ENCODE data around the gene PTX4. TPM values are rescaled to one million over a fixed set of nuclear protein-coding genes. Genes with fewer than 3 reads are reported as not detected.

The PTX4 gene
- total and polyA plus RNA-seq, 3 experiments from 2014 or later = not detected

DNA sequence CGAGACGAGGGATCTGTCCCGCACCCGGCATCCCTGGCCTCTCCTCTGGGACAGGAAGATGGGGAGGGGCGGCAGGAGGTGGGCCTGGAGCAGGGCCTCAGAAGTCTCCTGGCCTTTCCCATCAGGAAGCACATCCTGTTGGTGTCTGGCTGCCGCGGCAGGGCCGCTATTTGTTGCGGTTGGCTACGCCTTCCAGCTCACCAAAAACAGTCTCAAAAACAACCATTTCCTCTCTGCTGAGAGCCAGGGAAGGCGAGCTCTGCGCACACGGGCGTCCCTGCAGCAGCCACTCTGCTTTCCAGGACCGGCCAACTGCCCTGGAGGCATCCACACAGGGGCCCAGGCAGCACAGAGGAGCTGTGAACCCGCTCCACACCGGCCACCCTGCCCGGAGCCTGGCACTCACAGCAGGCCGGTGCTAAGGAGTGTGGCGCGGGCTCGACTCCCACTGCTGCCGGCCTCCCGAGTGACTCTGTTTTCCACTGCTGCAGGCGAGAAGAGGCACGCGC, 44.8 kb upstream of the PTX4 start, which contains the start of gene TMEM204:
TSS of gene TMEM204 (plus strand) at position 224 of the 509 bp plus-strand sequence. CDS start 610 bp downstream, outside the sequence.
- peak within 1 kb of the TSS; percentile 84 to 99 (median 94) for H3K27ac Mint-ChIP-seq
- ChIA-PET POLR2A (interaction anchor here (0.6 to 1.4 kb wide), 6 partner anchors 24 to 294 kb away, joined by 3 to 6 read pairs (median 4); partner anchors contain the start of genes FAHD1, HAGH, MAPK8IP3 and TELO2), CTCF (interaction anchor here (0.8 to 2.1 kb wide), 6 partner anchors 10 to 173 kb away, joined by 3 to 5 read pairs (median 4); partner anchors contain the start of gene TELO2)
- peaks cover 0 to 2% of the 10 kb centered on the region in 2 donors for H3K27me3 Mint-ChIP-seq
- H3K36me3 ChIP-seq (ENCODE audit: insufficient read depth, low read length) = peaks cover 20% of the 10 kb centered on the region
- H3K9me3 ChIP-seq (ENCODE audit: low read length) = no peaks in the 10 kb centered on the region
- H3K4me1 ChIP-seq (ENCODE audit: insufficient read depth, low read length) = peaks cover 43% of the 10 kb centered on the region
- DNase-seq = peak in 2 of 5 donors; percentile 67 to 72
- H3K4me3 Mint-ChIP-seq = peak within 1 kb of the TSS; percentile 92 to 100 (median 98)
- peak within 1 kb of the TSS; percentile 77 for H3K4me3 ChIP-seq (ENCODE audit: low read length)
- peaks cover 8 to 48% (median 13%) of the 10 kb centered on the region in 3 donors for H3K36me3 Mint-ChIP-seq
- H3K27me3 ChIP-seq (ENCODE audit: insufficient read depth, low read length, poor library complexity, severe bottlenecking) = no peaks in the 10 kb centered on the region
- peak within 1 kb of the TSS; percentile 38 for H3K27ac ChIP-seq (ENCODE audit: low read depth, low read length)
- H3K9me3 Mint-ChIP-seq = no peaks in the 10 kb centered on the region
- H3K4me1 Mint-ChIP-seq = peaks cover 33 to 52% (median 35%) of the 10 kb centered on the region in 3 donors

DNA sequence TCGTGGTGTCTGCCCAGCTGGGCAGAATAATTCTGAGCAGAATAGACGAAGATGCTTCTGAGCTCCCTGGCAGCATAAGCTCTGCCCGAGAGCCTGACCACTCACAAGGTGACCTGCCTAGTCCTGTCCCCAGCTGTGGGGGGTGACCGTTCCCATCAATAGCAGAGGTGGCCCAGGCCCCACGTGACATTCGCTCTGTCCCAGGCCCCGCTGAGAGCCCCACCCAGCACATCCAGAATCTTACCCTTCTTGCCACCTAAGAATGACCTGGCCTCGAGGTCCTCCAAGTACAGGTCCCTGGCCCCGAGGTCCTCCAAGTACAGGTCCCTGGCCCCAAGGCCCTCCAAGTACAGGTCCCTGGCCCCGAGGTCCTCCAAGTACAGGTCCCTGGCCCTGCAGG, 44.0 kb upstream of the PTX4 start:
- Mint-ChIP-seq H3K9me3 (no peaks in the 10 kb centered on the region), H3K27ac (peak overlapping the region in 7 of 8 donors; percentile 26 to 99 (median 66)), H3K36me3 (peaks cover 8 to 41% (median 10%) of the 10 kb centered on the region in 3 donors), H3K4me1 (peaks cover 29 to 50% (median 33%) of the 10 kb centered on the region in 3 donors), H3K4me3 (peak overlapping the region in 6 of 7 donors; percentile 92 to 100 (median 98)), H3K27me3 (no peaks in the 10 kb centered on the region)
- H3K27me3 ChIP-seq (ENCODE audit: insufficient read depth, low read length, poor library complexity, severe bottlenecking) = no peaks in the 10 kb centered on the region
- peaks cover 43% of the 10 kb centered on the region for H3K4me1 ChIP-seq (ENCODE audit: insufficient read depth, low read length)
- no peak overlapping the region for H3K27ac ChIP-seq (ENCODE audit: low read depth, low read length)
- peak in 1 of 5 donors; percentile 43 for DNase-seq
- H3K9me3 ChIP-seq (ENCODE audit: low read length) = no peaks in the 10 kb centered on the region
- POLR2A ChIA-PET = interaction anchor here (0.6 to 1.4 kb wide), 6 partner anchors 25 to 223 kb away, joined by 3 to 8 read pairs (median 5); partner anchors contain the start of genes MAPK8IP3, TELO2 and UQCC4
- peaks cover 13% of the 10 kb centered on the region for H3K36me3 ChIP-seq (ENCODE audit: insufficient read depth, low read length)
- CTCF ChIA-PET = interaction anchor here (1.0 to 2.1 kb wide), 6 partner anchors 11 to 173 kb away, joined by 3 to 5 read pairs (median 4); partner anchors contain the start of genes MAPK8IP3 and TELO2
- peak overlapping the region; percentile 77 for H3K4me3 ChIP-seq (ENCODE audit: low read length)

DNA sequence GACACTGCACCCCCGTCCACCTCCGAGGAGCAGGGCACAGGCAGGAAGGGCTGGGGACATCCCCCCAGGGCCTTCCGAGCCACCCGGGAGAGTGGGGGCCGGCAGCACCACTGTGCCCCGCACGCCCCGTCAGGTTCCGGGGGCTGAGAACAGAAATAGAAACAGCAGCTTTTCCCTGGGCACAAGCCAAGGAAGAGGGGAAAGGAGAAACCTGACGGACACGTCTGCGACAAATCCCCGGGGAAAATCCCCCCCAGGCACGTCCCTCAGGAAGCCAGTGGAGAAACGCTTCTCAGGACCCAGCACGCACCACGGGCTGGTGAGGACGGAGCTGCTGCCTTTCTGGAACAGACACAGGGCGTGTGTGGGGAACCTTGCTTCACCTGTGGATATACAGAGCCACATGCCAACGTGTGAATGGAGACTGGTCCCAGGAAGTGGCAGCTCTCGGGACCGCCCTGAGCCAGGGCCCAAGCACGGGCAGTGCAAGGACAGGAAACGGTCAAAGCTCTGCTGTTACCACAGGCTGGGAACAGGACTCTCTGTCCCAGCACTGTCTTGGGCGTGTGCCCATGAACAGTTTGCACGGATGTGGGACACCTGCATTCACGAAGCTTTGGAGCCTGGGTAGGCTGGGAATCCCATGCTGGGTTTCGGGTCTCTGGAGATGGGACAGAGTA, 43.5 kb upstream of the PTX4 start:
- H3K4me1 ChIP-seq (ENCODE audit: insufficient read depth, low read length) = peaks cover 43% of the 10 kb centered on the region
- Mint-ChIP-seq H3K4me3 (peak overlapping the region; percentile 27 to 100 (median 98)), H3K27me3 (no peaks in the 10 kb centered on the region), H3K36me3 (peaks cover 8 to 35% (median 9%) of the 10 kb centered on the region in 3 donors), H3K9me3 (no peaks in the 10 kb centered on the region), H3K27ac (peak overlapping the region in 4 of 8 donors; percentile 32 to 84 (median 58)), H3K4me1 (peaks cover 26 to 50% (median 29%) of the 10 kb centered on the region in 3 donors)
- DNase-seq = peak in 1 of 5 donors; percentile 39
- H3K9me3 ChIP-seq (ENCODE audit: low read length) = no peaks in the 10 kb centered on the region
- POLR2A ChIA-PET = interaction anchor here (0.6 to 1.4 kb wide), 2 partner anchors 39 to 224 kb away, joined by 6 to 8 read pairs; partner anchors contain the start of gene TELO2
- CTCF ChIA-PET = interaction anchor here (1.3 to 2.1 kb wide), 3 partner anchors 17 to 174 kb away, joined by 3 to 5 read pairs (median 5); partner anchors contain the start of genes MAPK8IP3 and TELO2
- H3K27ac ChIP-seq (ENCODE audit: low read depth, low read length) = no peak overlapping the region
- peaks cover 7% of the 10 kb centered on the region for H3K36me3 ChIP-seq (ENCODE audit: insufficient read depth, low read length)
- H3K27me3 ChIP-seq (ENCODE audit: insufficient read depth, low read length, poor library complexity, severe bottlenecking) = no peaks in the 10 kb centered on the region
- no peak overlapping the region for H3K4me3 ChIP-seq (ENCODE audit: low read length)

- Histone ChIP-seq H3K9me3 (ENCODE audit: low read length) (no peaks in the 10 kb centered on the region), H3K27ac (ENCODE audit: low read depth, low read length) (no peak overlapping the region), H3K4me3 (ENCODE audit: low read length) (no peak overlapping the region), H3K4me1 (ENCODE audit: insufficient read depth, low read length) (peaks cover 43% of the 10 kb centered on the region), H3K36me3 (ENCODE audit: insufficient read depth, low read length) (peaks cover under 1% of the 10 kb centered on the region), H3K27me3 (ENCODE audit: insufficient read depth, low read length, poor library complexity, severe bottlenecking) (no peaks in the 10 kb centered on the region)
- Mint-ChIP-seq H3K27me3 (no peaks in the 10 kb centered on the region), H3K4me3 (peak overlapping the region in 1 of 7 donors; percentile 27), H3K4me1 (peaks cover 23 to 50% (median 25%) of the 10 kb centered on the region in 3 donors), H3K27ac (no peak overlapping the region), H3K36me3 (peaks cover 4 to 29% (median 5%) of the 10 kb centered on the region in 3 donors), H3K9me3 (no peaks in the 10 kb centered on the region)
- CTCF ChIA-PET = interaction anchor here (1.9 kb wide), 1 partner anchor 174 kb away, joined by 5 read pairs; the partner anchor contains the start of gene MAPK8IP3
- POLR2A ChIA-PET = no interaction called here
- DNase-seq = no peak
These were observed 42.8 kb upstream of the PTX4 start for GRCh38 chr16:1531638-1531910.

DNA sequence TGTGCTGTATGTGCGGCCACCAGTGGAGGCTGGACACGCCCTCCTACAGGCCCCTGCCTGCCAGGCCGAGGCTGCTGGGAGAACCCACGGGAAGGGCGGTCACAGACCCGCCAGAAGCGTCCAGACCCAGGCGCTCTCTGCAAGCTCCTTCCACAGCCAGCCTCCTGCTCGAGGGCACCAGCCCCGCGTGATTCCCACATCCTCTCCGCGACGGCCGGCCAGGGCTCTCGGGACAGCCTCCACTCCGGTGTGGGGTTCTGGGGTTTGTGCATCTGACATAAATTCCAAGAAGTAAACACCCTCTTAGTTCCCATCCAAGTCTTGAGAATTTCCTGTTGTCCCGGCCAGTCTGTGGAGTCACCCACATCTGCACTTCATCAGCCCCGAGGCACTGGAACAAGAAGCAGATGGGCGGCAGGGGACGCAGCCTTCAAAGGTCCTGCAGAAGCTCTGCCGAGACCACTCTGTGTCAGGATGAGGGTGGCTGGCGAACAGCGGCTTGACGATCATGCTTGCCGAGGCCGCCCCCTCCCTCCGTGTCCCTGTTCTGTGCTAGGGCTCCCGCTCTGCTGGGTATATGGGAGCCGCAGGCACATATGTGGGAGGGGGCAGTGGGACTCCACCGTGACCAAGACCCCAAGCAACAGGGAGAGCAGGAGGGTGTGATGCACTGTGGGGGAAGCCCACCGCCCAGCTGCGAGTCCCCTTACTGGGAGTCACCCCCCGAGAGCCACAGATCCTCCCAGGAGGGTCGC, 42.3 kb upstream of the PTX4 start:
- POLR2A ChIA-PET = no interaction called here
- Histone ChIP-seq H3K27ac (ENCODE audit: low read depth, low read length) (no peak overlapping the region), H3K36me3 (ENCODE audit: insufficient read depth, low read length) (no peaks in the 10 kb centered on the region), H3K27me3 (ENCODE audit: insufficient read depth, low read length, poor library complexity, severe bottlenecking) (no peaks in the 10 kb centered on the region), H3K4me3 (ENCODE audit: low read length) (no peak overlapping the region), H3K4me1 (ENCODE audit: insufficient read depth, low read length) (peaks cover 41% of the 10 kb centered on the region), H3K9me3 (ENCODE audit: low read length) (no peaks in the 10 kb centered on the region)
- DNase-seq = no peak
- CTCF ChIA-PET = interaction anchor here (1.9 kb wide), 1 partner anchor 175 kb away, joined by 5 read pairs; the partner anchor contains the start of gene MAPK8IP3
- Mint-ChIP-seq H3K4me1 (peaks cover 18 to 50% (median 25%) of the 10 kb centered on the region in 3 donors), H3K27me3 (no peaks in the 10 kb centered on the region), H3K36me3 (peaks cover 3 to 24% (median 5%) of the 10 kb centered on the region in 3 donors), H3K4me3 (peak overlapping the region in 2 of 7 donors; percentile 27 to 39), H3K27ac (peak overlapping the region in 1 of 8 donors; percentile 40), H3K9me3 (no peaks in the 10 kb centered on the region)

DNA sequence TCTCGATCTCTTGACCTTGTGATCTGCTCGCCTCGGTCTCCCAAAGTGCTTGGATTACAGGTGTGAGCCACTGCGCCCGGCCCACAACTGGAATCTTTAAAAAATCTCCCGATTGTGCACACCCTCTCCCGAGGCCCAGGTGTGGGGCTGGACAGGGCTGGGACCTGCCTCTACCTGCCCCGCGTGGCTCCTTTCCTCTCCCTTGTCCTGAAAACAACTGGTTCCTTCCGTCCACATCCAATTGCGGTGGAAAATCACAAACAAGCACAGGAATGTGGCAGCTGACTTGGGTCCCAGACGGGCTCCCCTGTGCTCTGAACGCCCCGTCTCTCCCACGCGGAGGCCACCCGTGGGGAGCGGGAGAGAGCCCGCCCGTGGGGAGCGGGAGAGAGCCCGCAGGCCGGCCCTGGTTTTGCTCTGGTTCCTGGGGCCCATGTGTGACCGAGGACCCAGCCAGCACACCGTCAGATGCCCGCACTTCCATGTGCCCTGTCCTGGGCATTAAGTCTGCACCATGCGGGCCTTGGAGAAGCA, 41.7 kb upstream of the PTX4 start:
- H3K36me3 ChIP-seq (ENCODE audit: insufficient read depth, low read length) = no peaks in the 10 kb centered on the region
- no peak overlapping the region for H3K27ac ChIP-seq (ENCODE audit: low read depth, low read length)
- H3K9me3 ChIP-seq (ENCODE audit: low read length) = no peaks in the 10 kb centered on the region
- Mint-ChIP-seq H3K36me3 (peaks cover 3 to 17% (median 5%) of the 10 kb centered on the region in 3 donors), H3K9me3 (no peaks in the 10 kb centered on the region), H3K27me3 (no peaks in the 10 kb centered on the region), H3K4me3 (no peak overlapping the region), H3K4me1 (peaks cover 22 to 54% (median 25%) of the 10 kb centered on the region in 3 donors), H3K27ac (peak overlapping the region in 3 of 8 donors; percentile 22 to 64 (median 60))
- peaks cover 44% of the 10 kb centered on the region for H3K4me1 ChIP-seq (ENCODE audit: insufficient read depth, low read length)
- ChIA-PET CTCF (no interaction called here), POLR2A (no interaction called here)
- no peaks in the 10 kb centered on the region for H3K27me3 ChIP-seq (ENCODE audit: insufficient read depth, low read length, poor library complexity, severe bottlenecking)
- no peak for DNase-seq
- no peak overlapping the region for H3K4me3 ChIP-seq (ENCODE audit: low read length)

DNA sequence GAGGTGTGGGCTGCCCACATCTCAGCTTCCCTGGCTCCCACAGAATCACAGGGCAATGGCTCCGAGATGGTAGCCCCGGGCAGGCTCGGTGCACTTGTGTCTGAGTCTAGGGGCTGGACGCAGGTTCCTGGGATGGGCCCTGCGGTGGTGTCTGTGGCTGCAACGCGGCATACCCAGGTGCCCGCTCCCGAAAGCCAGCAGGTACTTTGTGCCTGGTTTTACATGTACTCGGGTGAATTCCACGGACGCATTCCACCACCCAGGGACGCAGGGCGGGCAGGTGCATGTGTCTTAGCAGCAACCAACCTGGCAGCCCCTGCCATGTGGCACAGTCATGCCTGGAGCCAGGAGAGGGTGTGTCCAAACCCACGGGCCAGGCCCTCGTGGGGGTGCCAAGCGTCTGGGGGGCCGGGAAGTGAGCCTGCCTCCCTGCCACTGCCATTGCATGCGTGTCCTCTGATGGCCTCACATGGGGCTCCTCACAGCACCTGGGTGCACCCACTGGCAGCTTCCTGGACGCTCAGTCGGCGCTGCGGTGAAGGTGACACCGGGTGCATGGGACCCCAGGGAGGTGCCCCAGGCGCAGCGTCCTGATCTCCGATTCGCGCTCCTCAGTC, 40.3 kb upstream of the PTX4 start:
- Histone ChIP-seq H3K4me3 (ENCODE audit: low read length) (no peak overlapping the region), H3K36me3 (ENCODE audit: insufficient read depth, low read length) (no peaks in the 10 kb centered on the region), H3K27ac (ENCODE audit: low read depth, low read length) (no peak overlapping the region), H3K4me1 (ENCODE audit: insufficient read depth, low read length) (peaks cover 47% of the 10 kb centered on the region), H3K9me3 (ENCODE audit: low read length) (no peaks in the 10 kb centered on the region), H3K27me3 (ENCODE audit: insufficient read depth, low read length, poor library complexity, severe bottlenecking) (no peaks in the 10 kb centered on the region)
- H3K27me3 Mint-ChIP-seq = no peaks in the 10 kb centered on the region
- ChIA-PET POLR2A (no interaction called here), CTCF (no interaction called here)
- H3K27ac Mint-ChIP-seq = peak overlapping the region in 4 of 8 donors; percentile 16 to 60 (median 33)
- peaks cover 16 to 56% (median 17%) of the 10 kb centered on the region in 3 donors for H3K4me1 Mint-ChIP-seq
- no peaks in the 10 kb centered on the region for H3K9me3 Mint-ChIP-seq
- peak in 1 of 5 donors; percentile 34 for DNase-seq
- no peak overlapping the region for H3K4me3 Mint-ChIP-seq
- peaks cover 0 to 6% (median 0%) of the 10 kb centered on the region in 3 donors for H3K36me3 Mint-ChIP-seq

Measured in CD8-positive, alpha-beta memory T cell (primary cell).